DMS114 treated with DMSO at 0.1 percent for 48 hours (cell line): Measurements from ENCODE around the gene ZFP36.
"Not testable (repeated sequence)": the region's sequence is repeated elsewhere in the genome, so short reads cannot be mapped to it uniquely, and the experiment has no call there.

ENCODE experiments used
- DNase-seq: peaks from one replicate; lab custom pipeline; 2025; ENCODE audit not compliant: unreplicated experiment; lab: John Stamatoyannopoulos, UW

The ZFP36 gene, protein sequence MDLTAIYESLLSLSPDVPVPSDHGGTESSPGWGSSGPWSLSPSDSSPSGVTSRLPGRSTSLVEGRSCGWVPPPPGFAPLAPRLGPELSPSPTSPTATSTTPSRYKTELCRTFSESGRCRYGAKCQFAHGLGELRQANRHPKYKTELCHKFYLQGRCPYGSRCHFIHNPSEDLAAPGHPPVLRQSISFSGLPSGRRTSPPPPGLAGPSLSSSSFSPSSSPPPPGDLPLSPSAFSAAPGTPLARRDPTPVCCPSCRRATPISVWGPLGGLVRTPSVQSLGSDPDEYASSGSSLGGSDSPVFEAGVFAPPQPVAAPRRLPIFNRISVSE

DNA sequence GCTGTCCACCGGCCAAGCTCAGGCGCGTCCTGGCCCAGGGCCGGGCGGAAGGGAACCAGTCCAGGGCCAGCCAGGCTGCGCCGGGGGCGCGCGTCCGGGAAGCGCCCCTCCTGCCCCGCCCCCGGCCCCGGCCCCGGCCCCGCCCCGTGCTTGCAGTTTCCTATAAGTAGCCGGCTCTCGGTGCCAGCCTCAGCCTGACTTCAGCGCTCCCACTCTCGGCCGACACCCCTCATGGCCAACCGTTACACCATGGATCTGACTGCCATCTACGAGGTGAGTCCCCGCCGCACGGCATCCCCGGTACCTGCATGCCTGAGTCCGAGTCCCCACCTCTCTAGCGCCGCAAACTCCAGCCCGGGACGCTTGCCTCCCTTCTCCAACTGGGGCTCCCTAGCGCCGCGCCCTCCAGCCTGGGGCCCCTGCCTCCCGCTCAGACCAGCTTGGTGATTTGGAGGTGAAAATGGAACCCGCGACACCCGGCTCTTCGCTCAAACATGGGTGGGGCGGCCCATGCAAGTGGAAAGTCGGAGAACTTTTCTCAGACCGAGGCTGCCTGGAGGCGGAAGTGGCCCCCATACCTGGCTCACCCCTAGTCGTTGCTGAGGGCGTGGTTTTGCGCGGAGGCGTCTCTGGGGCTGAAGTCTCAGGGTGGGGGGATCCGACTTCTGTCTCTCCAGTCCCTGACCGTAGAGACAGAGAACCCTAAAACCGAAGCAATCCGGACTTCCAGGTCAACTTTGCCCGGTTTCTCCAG, at the start of gene ZFP36:
Gene ZFP36 (plus strand): TSS at position 192 of the 754 bp plus-strand sequence. CDS start 58 bp downstream, at position 250.
- DNase-seq, result peak; percentile 68

DNA sequence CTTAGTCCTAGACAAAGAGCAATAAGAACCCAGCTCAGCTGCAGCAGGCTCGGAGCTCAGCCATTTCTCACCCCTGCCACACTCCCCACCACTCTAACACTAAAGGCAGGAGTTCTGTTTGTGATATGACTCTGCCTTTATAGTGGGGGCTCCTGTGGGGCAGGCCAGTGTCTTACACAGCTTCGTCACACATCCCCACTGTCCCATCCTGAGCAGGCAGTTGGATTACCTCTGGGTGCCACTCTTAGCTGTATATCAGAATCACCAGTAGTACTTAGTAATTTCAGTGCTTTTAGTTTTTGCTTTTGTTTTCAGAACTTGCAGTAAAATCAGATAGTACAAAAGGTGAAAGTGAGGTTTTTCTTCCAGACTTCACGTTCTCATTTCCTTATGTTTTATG, 47.6 kb upstream of the ZFP36 start:
- DNase-seq, result no peak

DNA sequence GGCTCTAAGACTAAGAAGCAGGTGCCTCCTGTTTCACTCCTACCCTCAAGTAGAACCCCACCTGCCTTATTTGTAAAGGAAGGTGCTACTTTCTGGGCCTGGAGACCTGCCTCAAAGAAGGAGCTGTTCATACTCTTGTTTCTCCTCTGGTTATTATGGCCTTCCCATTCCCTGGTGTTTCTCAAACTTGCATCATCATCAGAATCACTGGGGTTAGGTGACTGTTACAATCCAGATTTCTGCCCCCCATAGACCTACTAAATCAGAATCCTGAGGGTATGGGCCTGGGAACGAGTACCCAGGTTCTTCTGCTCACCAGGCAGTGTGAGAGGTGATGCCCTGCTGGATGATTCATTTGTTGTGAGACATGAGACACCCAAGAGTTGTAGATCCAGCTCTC, 46.0 kb upstream of the ZFP36 start:
- DNase-seq, result no peak

DNA sequence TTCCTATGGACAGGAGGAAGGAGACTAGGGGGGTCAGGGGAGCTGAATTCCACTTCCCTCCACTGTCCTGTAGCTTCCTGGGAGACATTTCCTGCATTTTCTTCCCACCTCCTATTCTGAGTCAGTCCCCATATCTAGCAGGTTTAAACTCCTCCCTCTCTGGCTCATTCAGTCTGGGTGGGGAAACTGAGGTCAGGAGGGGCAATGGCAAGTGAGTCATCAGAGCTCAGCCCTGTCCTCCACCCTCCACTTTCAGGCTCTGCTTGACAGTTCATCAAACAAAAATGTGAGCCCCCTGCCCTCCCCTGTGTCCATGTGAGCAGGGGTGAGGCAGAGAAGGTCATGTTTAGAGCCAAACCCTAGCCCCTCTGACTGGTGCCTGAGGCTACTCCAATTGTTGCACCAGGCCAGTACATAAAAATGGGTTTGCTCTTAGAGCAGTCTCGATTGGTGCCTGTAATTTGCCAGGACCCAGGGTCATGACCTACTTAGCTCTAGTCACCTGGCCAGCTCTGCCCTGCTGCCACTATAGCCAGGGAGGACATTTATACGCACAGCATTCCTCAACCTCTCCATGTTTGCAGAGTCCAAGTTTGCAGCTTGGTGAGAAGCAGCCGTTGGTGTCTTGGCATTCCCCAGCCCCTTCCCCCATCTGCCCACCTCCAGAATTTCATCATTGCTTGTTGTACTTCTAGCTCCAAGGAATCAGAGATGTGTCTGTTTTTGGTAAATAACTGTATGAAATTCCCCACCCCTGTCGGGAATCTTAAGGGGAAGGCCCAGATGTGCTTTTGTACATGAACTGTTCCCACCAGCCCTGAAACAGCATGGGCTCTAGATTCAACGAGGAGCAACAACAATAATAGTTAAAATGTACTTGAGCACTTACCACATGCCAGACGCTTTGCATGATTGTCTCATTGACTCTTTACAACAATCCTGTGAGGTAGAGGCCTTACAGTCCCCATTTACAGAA, 43.7 kb upstream of the ZFP36 start:
- no peak for DNase-seq

DNA sequence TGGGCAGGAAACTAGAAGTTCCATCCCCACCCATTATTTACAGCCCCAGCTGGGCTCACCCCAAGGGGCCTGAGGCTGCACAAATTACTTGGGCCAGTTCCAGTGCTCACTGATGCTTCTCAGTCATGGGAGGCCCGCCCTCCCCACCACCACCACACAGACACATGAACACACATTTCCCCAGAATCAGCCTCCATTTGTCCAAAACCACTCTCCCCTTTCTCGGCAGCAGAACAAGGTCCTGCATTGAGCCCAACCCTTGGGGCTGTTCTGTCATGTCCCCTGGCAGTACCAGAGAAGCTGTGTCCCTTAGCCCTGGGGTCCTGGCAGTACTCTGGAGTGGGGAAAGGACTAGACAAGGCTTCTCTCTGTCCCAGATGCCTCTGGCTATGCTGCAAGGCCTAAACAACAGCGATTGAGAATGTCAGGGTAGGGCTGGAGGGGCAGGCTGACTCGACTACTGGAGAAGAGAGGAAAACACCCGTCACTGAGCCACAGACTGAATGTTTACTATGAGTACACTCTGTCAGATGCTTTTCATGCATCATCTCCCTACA, 42.7 kb upstream of the ZFP36 start:
- DNase-seq, result no peak

GRCh38 chr19:39365531-39365930, 41.1 kb upstream of the ZFP36 start:
- DNase-seq, result no peak

- DNase-seq, result no peak
Observed at GRCh38 chr19:39369200-39369599, 37.4 kb upstream of the ZFP36 start.

DNA sequence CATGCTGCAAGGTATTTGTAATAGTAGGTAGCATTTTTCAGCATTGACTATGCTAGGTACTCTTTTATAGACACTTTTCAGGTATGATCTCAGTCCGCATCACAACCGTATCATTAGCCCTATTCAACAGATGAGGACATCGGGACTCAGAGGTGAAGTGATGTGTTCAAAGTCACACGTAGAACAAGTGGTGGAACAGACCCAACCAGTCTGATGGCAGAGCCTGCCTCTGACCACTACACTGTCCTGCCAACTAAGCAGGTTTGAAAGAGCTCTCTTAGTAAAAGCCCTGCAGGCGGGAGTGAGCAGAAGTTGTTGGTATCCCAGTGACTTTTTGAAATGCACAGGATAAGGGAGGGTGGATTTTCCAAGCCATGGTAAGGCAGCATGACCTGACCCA, 35.9 kb upstream of the ZFP36 start:
- DNase-seq, result no peak

- DNase-seq, result no peak
Observed at GRCh38 chr19:39372047-39372802, 34.4 kb upstream of the ZFP36 start.

DNA sequence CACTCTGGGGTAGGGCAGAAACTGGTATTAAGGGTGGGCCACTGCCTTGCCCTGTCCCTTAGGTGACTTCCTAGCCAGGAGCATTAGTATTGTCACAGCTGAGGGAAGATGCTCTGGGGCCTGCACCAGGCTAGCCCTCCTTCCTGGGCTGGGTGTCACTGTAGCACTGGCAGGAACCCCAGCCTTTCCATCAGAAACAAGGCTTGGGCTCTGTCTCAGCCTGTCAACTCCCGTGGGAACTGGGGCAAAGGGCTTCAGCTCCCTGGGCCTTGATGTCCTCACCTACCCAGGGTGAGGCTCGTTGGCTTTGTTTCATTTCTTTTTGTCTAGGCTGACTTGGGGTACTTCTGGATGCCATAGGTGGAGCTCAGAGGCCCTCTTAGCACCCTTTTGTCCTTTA, 33.7 kb upstream of the ZFP36 start:
- no peak for DNase-seq

GRCh38 chr19:39375929-39376328, 30.7 kb upstream of the ZFP36 start:
- no peak for DNase-seq

DNA sequence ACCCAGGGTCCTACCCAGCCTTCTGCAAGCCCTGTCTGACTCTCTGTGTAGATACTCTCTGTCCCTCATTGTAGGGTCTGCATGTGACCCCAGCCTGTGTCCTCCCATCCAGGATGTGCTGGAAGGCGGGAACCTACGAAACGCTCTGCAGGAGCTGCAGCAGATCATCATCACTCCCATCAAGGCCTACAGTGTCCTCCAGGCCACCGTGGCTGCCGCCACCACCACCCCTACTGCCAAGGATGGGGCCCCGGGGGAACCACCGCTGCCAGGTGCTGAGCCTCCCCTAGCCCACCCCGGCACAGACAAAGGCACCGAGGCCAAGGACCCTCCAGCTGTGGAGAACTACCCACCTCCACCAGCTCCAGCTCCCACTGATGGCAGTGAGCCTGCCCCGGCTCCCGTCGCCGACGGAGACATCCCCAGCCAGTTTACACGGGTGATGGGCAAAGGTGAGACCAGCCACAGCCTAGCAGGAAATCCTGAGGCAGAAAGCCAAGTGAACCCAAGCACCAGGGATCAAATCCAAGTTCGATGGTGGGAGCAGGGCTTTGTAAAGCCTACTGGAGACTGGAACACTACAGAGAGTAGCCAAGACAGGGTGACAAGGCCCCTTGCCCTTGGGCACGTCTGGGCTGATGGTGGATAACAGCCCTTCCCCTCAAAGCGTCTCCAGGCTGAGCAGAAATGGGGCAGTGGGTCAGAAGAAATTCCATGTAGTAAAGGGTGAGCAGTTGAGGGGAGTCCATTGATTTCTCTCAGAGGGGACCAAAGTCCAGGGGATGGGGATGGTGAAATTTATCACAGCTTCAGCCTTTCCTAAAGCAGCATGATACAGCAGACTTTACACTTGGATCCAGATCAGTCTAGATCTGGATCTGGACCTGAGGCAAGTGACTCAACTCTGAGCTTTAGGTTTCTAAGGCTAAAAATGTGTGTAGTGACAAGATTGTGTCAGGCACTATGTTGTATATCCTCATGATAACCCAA, 29.0 kb upstream of the ZFP36 start:
- DNase-seq, result no peak

- DNase-seq, result not testable (repeated sequence)
Observed at GRCh38 chr19:39379366-39379765, 27.3 kb upstream of the ZFP36 start.

GRCh38 chr19:39379865-39380396, 26.7 kb upstream of the ZFP36 start:
- no peak for DNase-seq

DNA sequence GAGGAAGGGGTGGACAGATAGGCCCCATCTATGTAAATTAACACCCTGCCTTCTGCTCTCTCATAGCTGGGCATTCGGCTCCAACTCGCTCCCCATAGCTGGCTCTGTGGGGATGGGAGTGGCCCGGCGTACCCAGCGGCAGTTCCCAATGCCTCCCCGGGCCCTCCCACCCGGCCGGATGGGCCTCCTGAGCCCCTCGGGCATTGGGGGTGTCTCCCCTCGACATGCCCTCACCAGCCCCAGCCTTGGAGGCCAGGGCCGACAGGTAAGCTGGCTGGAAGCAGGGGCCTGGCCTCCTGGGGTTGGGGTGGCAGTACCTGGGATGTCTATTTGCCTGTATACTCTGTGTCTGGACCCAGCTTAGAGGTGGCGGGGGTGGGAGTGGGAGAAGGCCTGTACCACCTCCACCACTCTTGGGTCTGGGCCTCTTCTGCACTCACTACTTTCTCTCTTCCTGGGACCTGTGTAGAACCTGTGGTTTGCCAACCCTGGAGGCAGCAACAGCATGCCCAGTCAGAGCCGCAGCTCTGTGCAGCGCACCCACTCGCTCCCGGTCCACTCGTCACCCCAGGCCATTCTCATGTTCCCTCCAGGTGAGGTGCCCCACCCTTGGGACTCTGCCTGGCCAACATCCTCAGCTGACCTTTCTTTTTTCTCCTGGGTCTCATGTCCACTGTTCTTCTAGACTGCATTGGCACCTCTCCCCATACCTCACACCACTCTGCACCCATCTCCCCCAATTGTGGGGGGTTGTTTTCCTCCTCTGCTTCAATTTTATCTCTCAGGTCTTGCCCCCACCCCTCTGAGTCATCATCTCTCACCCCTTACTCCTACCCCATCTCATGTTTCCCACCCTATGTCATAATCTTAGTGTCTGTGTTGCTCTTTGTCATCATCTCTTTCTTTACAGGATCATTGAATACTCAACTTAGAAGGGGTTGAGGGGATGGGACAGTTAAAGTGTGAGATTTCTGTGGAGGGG, 25.8 kb upstream of the ZFP36 start:
- DNase-seq, result no peak

DNA sequence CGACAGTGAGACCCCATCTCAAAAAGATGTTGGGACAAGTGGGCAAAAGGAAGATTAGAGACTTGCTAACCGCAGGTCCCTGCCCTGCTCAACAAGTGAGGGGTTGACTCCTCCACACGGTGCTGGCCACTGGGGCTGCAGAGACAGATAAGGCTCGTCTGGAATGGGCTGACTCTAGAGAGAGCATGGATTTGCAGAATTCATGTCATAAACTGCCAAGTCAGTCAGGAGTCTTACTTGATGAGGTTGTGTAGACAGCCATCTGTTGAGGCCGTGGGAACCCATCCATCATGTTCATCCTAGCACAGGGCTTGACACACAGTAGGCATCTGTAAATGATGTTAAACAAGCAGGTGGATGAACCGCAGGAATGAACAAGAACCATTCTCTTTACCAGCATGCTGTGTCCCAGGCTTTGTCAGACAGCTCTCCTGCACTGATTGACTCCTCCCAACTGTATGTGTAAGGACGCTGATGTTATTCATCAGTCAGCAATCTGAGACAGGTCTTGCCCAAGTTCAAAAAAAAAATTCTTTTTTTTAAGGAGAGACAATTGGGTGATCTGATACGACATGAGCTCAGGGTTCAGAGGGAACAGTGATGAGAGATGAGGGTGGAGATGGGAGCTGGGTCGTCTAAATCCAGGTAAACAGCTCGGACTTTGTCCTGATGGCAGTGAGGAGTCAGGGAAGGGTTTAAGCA, 24.6 kb upstream of the ZFP36 start:
- DNase-seq, result no peak
